Cardiac muscle cell (in vitro differentiated cells and primary cell): ENCODE results near the gene DET1. TPM values are rescaled to one million over a fixed set of nuclear protein-coding genes. Genes with fewer than 3 reads are reported as not detected.
"Not testable (repeated sequence)": the region's sequence is repeated elsewhere in the genome, so short reads cannot be mapped to it uniquely, and the experiment has no call there.

Experiments used
- DNase-seq, 2 donors: peaks; one replicate each; pipeline versions ENCODE4 v3.0.0 to v3.0.0-alpha.2; 2010 to 2017; ENCODE audit warnings: low read depth in 1 of 2, low spot score in 1 of 2
- H3K27ac ChIP-seq: fragments of 200-600 bp; sonication (generic); 2 replicates; pipeline ENCODE4 v1.5.1; 2016
- H3K27me3 ChIP-seq: fragments of 200-600 bp; sonication (generic); 2 replicates; pipeline ENCODE4 v1.6.0; 2016; ENCODE audit warnings: control low read depth
- H3K36me3 ChIP-seq: fragments of 200-600 bp; sonication (generic); 2 replicates; pipeline ENCODE4 v1.5.1; 2016; ENCODE audit warnings: control low read depth
- H3K4me1 ChIP-seq: fragments of 200-600 bp; sonication (generic); 2 replicates; pipeline ENCODE4 v1.8.1; 2017; ENCODE audit warnings: low read depth, mild to moderate bottlenecking, mixed run types
- H3K4me3 ChIP-seq: fragments of 200-600 bp; sonication (generic); 2 replicates; pipeline ENCODE4 v1.5.1; 2016; ENCODE audit warnings: mild to moderate bottlenecking
- H3K9me3 ChIP-seq: fragments of 200-600 bp; sonication (generic); 2 replicates; pipeline ENCODE4 v1.5.1; 2017; ENCODE audit warnings: low read depth, mild to moderate bottlenecking, control low read depth
- polyA plus RNA-seq: library from polyadenylated mRNA; unstranded; fragments of >200 nt; fragmentation: Nextera tagmentation; extraction: Ambion mirVana; gene quantifications from 2 replicates; pipeline ENCODE4 v1.2.1, GENCODE V29; 2016
- total RNA-seq: library from RNA; depleted of rRNA; stranded (reverse); fragments of >200 nt; gene quantifications from 2 replicates; pipeline ENCODE4 v1.2.3, GENCODE V29; 2016
- TF ChIP-seq, protein P1 (sequence below): IDR thresholded peaks from 2 replicates; pipeline ENCODE4 v1.5.1; 2012; ENCODE audit warnings: low read depth, mild to moderate bottlenecking, low read length

DET1 gene
- total and polyA plus RNA-seq, 2 experiments from 2014 or later: 10.6 to 18.0 TPM

DNA sequence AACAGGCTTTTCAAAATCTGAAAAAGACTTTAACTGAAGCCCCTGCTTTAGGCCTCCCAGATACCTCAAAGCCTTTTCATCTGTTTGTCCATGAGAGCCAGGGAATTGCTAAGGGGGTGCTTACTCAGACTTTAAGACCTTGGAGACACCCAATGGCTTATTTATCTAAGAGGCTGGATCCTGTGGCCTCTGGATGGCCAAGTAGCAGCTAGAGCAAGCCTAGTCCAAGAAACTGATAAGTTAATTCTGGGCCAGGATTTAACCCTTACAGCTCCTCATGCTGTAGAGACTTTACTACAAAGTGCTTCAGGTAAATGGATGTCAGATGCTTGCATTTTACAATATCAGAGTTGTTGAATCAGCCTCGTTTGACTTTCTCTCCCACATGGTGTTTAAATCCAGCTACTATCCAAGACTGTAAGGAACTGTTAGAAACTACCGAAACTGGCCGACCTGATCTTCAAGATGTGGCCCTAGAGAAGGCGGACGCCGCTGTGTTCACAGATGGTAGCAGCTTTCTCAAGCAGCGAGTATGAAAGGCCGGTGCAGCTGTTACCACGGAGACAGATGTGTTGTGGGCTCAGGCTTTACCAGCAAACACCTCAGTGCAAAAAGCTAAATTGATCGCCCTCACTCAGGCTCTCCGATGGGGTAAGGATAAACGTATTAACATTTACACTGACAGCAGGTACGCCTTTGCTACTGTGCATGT, 3.3 kb downstream of the DET1 start:
- H3K27ac ChIP-seq: peak overlapping the region; percentile 98
- H3K27me3 ChIP-seq: no peaks in the 10 kb centered on the region
- peak in 1 of 2 donors; percentile 16 for DNase-seq
- peaks cover 61% of the 10 kb centered on the region for H3K4me1 ChIP-seq
- TF ChIP-seq, protein P1, sequence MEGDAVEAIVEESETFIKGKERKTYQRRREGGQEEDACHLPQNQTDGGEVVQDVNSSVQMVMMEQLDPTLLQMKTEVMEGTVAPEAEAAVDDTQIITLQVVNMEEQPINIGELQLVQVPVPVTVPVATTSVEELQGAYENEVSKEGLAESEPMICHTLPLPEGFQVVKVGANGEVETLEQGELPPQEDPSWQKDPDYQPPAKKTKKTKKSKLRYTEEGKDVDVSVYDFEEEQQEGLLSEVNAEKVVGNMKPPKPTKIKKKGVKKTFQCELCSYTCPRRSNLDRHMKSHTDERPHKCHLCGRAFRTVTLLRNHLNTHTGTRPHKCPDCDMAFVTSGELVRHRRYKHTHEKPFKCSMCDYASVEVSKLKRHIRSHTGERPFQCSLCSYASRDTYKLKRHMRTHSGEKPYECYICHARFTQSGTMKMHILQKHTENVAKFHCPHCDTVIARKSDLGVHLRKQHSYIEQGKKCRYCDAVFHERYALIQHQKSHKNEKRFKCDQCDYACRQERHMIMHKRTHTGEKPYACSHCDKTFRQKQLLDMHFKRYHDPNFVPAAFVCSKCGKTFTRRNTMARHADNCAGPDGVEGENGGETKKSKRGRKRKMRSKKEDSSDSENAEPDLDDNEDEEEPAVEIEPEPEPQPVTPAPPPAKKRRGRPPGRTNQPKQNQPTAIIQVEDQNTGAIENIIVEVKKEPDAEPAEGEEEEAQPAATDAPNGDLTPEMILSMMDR: no peak
- no peak overlapping the region for H3K4me3 ChIP-seq
- H3K9me3 ChIP-seq: no peaks in the 10 kb centered on the region
- H3K36me3 ChIP-seq: no peaks in the 10 kb centered on the region

GRCh38 chr15:88542342-88542733, 4.1 kb downstream of the DET1 start:
- peak; percentile 65 to 72 for DNase-seq
- Histone ChIP-seq H3K4me3 (peak overlapping the region; percentile 5), H3K4me1 (peaks cover 66% of the 10 kb centered on the region), H3K9me3 (no peaks in the 10 kb centered on the region), H3K27me3 (no peaks in the 10 kb centered on the region), H3K36me3 (no peaks in the 10 kb centered on the region), H3K27ac (peak overlapping the region; percentile 98)
- TF ChIP-seq, protein P1: no peak

- TF ChIP-seq, protein P1: no peak
- DNase-seq: no peak
- Histone ChIP-seq H3K36me3 (no peaks in the 10 kb centered on the region), H3K4me3 (no peak overlapping the region), H3K4me1 (peaks cover 72% of the 10 kb centered on the region), H3K9me3 (no peaks in the 10 kb centered on the region), H3K27me3 (no peaks in the 10 kb centered on the region), H3K27ac (peak overlapping the region; percentile 98)
Measured at GRCh38 chr15:88541709-88542341, 4.7 kb downstream of the DET1 start.

GRCh38 chr15:88541111-88541510, 5.4 kb downstream of the DET1 start:
- not testable (repeated sequence) for DNase-seq, H3K9me3 ChIP-seq, H3K27me3 ChIP-seq, H3K36me3 ChIP-seq, H3K4me3 ChIP-seq
- Histone ChIP-seq H3K27ac (peak overlapping the region; percentile 98), H3K4me1 (peaks cover 75% of the 10 kb centered on the region)

- not testable (repeated sequence) for H3K27me3 ChIP-seq, H3K9me3 ChIP-seq, H3K36me3 ChIP-seq, DNase-seq, H3K4me3 ChIP-seq
- Histone ChIP-seq H3K4me1 (peaks cover 73% of the 10 kb centered on the region), H3K27ac (peak overlapping the region; percentile 98)
Measured at GRCh38 chr15:88540350-88540749, 6.1 kb downstream of the DET1 start.

DNA sequence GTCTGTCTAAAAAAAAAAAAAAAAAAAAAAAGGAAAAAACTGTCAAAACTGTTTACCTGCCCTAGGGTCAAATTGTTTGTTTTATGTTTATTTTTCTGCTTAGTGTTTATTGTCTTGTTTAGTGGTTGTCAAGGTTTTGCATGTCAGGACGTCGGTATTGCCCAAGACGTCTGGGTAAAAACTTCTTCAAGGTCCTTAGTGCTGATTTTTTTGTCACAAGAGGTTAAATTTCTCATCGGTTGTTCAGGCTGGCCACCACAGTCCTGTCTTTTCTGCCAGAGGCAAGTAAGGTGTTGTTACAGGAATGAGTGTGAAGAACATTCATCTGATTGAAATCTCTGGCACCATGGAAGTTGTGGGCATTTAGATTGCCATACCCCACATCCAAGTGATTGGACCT, 7.0 kb downstream of the DET1 start:
- H3K4me3 ChIP-seq: no peak overlapping the region
- H3K27me3 ChIP-seq: no peaks in the 10 kb centered on the region
- DNase-seq: no peak
- H3K27ac ChIP-seq: peak overlapping the region; percentile 98
- TF ChIP-seq, protein P1: no peak
- no peaks in the 10 kb centered on the region for H3K9me3 ChIP-seq
- peaks cover 64% of the 10 kb centered on the region for H3K4me1 ChIP-seq
- no peaks in the 10 kb centered on the region for H3K36me3 ChIP-seq
